Measurements from ENCODE around the gene SDF4.
A peak's percentile ranks its signal among the peaks of the same experiment; 100 is the strongest.

GRCh38 chr1:1273512-1274298 is 41.9 kb upstream of the SDF4 start, which contains the start of gene UBE2J2:
- TF ChIP-seq CTCF (IDR thresholded peaks at IDR 0.05), result no peak
- TF ChIP-seq POLR2AphosphoS5 (IDR thresholded peaks at IDR 0.05), result peak in 2 of 3 donors; percentile 78 to 83
- peak; percentile 48 for TF ChIP-seq POLR2A (IDR thresholded peaks at IDR 0.05)
